Parathyroid adenoma (tissue), 2 donors: ENCODE data around the gene TNRC18.
"Not testable (repeated sequence)": the region's sequence is repeated elsewhere in the genome, so short reads cannot be mapped to it uniquely, and the experiment has no call there.

Experiments
- H2AFZ ChIP-seq: fragments of 300-600 bp; sonication (generic); one replicate; pipeline ENCODE4 v1.7.0; 2017; ENCODE audit warnings: antibody characterized with exemption, mild to moderate bottlenecking
- H3K27ac ChIP-seq: fragments of 300-600 bp; sonication (generic); one replicate; pipeline ENCODE4 v1.7.0; 2017
- H3K27me3 ChIP-seq: fragments of 300-600 bp; sonication (generic); one replicate; pipeline ENCODE4 v1.7.0; 2017; ENCODE audit warnings: low read length; ENCODE audit not compliant: control insufficient read depth, insufficient read depth
- H3K36me3 ChIP-seq: fragments of 300-600 bp; sonication (generic); one replicate; pipeline ENCODE4 v1.7.0; 2017; ENCODE audit warnings: low read length; ENCODE audit not compliant: control insufficient read depth, insufficient read depth
- H3K4me1 ChIP-seq: fragments of 300-600 bp; sonication (generic); one replicate; pipeline ENCODE4 v1.7.0; 2017; ENCODE audit warnings: control low read depth
- H3K4me2 ChIP-seq: fragments of 300-600 bp; sonication (generic); one replicate; pipeline ENCODE4 v1.7.0; 2017; ENCODE audit warnings: low read length
- H3K4me3 ChIP-seq: fragments of 300-600 bp; sonication (generic); one replicate; pipeline ENCODE4 v1.7.0; 2017; ENCODE audit warnings: low read depth, low read length
- H3K79me2 ChIP-seq: fragments of 300-600 bp; sonication (generic); one replicate; pipeline ENCODE4 v1.7.0; 2017; ENCODE audit warnings: control low read depth
- H3K9ac ChIP-seq: fragments of 300-600 bp; sonication (generic); one replicate; pipeline ENCODE4 v1.7.0; 2017; ENCODE audit warnings: mild to moderate bottlenecking
- H3K9me3 ChIP-seq: fragments of 300-600 bp; sonication (generic); one replicate; pipeline ENCODE4 v1.7.0; 2017; ENCODE audit warnings: low read length; ENCODE audit not compliant: control insufficient read depth
- CTCF ChIP-seq: fragments of 300-600 bp; sonication (generic); IDR thresholded peaks from one replicate; pipeline ENCODE4 v1.7.0; 2017; ENCODE audit warnings: antibody characterized with exemption, mild to moderate bottlenecking
- donor health status: primary hyperparathyroidism.

TNRC18 gene

GRCh38 chr7:5274441-5274840 lies 149.2 kb downstream of the TNRC18 start:
- Histone ChIP-seq H3K4me2 (no peak overlapping the region), H3K27me3 (no peaks in the 10 kb centered on the region), H3K4me1 (no peaks in the 10 kb centered on the region), H3K4me3 (no peak overlapping the region), H3K9me3 (no peaks in the 10 kb centered on the region), H3K27ac (no peak overlapping the region), H3K9ac (no peak overlapping the region), H3K79me2 (no peaks in the 10 kb centered on the region), H2AFZ (no peak overlapping the region), H3K36me3 (no peaks in the 10 kb centered on the region)
- no peak for TF ChIP-seq CTCF

GRCh38 chr7:5273831-5274405 lies 149.7 kb downstream of the TNRC18 start:
- not testable (repeated sequence) for H3K4me3 ChIP-seq, H3K27me3 ChIP-seq, H3K4me1 ChIP-seq, H2AFZ ChIP-seq, H3K4me2 ChIP-seq, H3K27ac ChIP-seq, H3K79me2 ChIP-seq, H3K9me3 ChIP-seq, H3K36me3 ChIP-seq, H3K9ac ChIP-seq

- Histone ChIP-seq H2AFZ (no peak overlapping the region), H3K9ac (no peak overlapping the region), H3K36me3 (no peaks in the 10 kb centered on the region), H3K27me3 (no peaks in the 10 kb centered on the region), H3K9me3 (no peaks in the 10 kb centered on the region), H3K4me1 (no peaks in the 10 kb centered on the region), H3K4me3 (no peak overlapping the region), H3K79me2 (no peaks in the 10 kb centered on the region), H3K4me2 (no peak overlapping the region), H3K27ac (no peak overlapping the region)
- no peak for TF ChIP-seq CTCF
Observed at GRCh38 chr7:5270788-5271187, 152.8 kb downstream of the TNRC18 start.

- H3K4me2 ChIP-seq, H2AFZ ChIP-seq, H3K27ac ChIP-seq, H3K9me3 ChIP-seq, H3K27me3 ChIP-seq, H3K79me2 ChIP-seq, H3K36me3 ChIP-seq, H3K4me3 ChIP-seq, H3K9ac ChIP-seq, H3K4me1 ChIP-seq: not testable (repeated sequence)
Observed at GRCh38 chr7:5269992-5270657, 153.5 kb downstream of the TNRC18 start.

- not testable (repeated sequence) for H3K4me2 ChIP-seq, H3K79me2 ChIP-seq, H3K36me3 ChIP-seq, H2AFZ ChIP-seq, H3K4me3 ChIP-seq, H3K4me1 ChIP-seq, H3K9me3 ChIP-seq, H3K27ac ChIP-seq, H3K9ac ChIP-seq, H3K27me3 ChIP-seq
Observed at GRCh38 chr7:5267829-5268228, 155.8 kb downstream of the TNRC18 start.

GRCh38 chr7:5266191-5267028 lies 157.2 kb downstream of the TNRC18 start:
- Histone ChIP-seq H3K9me3 (no peaks in the 10 kb centered on the region), H3K36me3 (no peaks in the 10 kb centered on the region), H3K4me1 (no peaks in the 10 kb centered on the region), H3K27ac (no peak overlapping the region), H3K9ac (no peak overlapping the region), H3K79me2 (no peaks in the 10 kb centered on the region), H3K4me2 (no peak overlapping the region), H3K4me3 (no peak overlapping the region), H2AFZ (no peak overlapping the region), H3K27me3 (no peaks in the 10 kb centered on the region)
- no peak for TF ChIP-seq CTCF
